MCF 10A (cell line): ENCODE measurements around the gene GRAMD1B. TPM values are rescaled to one million over a fixed set of nuclear protein-coding genes. Genes with fewer than 3 reads are reported as not detected.

Experiments used
- BruUV-seq: library from RNA; stranded (reverse); fragments of 400-500 nt; replicated peaks from 2 replicates; lab custom pipeline; 2021; lab: Mats Ljungman, UMichigan
- CTCF ChIA-PET: fragments of 300-600 bp; sonication (Branson Sonifier 250); formaldehyde crosslinking; extraction: SDS; loops from one replicate; lab custom pipeline; 2021; ENCODE audit warnings: antibody characterized with exemption, inconsistent platforms; lab: Yijun Ruan, JAX
- POLR2A ChIA-PET: fragments of 300-600, 350-650 bp; sonication (Branson Sonifier 250); formaldehyde crosslinking; extraction: SDS; loops from one replicate; lab custom pipeline; 2020; ENCODE audit warnings: antibody characterized with exemption, inconsistent platforms; lab: Yijun Ruan, JAX
- DNase-seq: peaks from one replicate; pipeline ENCODE4 v3.0.0-alpha.2; 2018; ENCODE audit not compliant: unreplicated experiment
- H3K27ac Mint-ChIP-seq: one replicate; pipeline ENCODE4 v1.8.0; 2022; ENCODE audit warnings: mild to moderate bottlenecking, low read depth, mixed read lengths; ENCODE audit not compliant: unreplicated experiment
- H3K27me3 Mint-ChIP-seq: one replicate; pipeline ENCODE4 v1.8.0; 2022; ENCODE audit warnings: mixed read lengths; ENCODE audit not compliant: insufficient read depth, unreplicated experiment
- H3K36me3 Mint-ChIP-seq: one replicate; pipeline ENCODE4 v1.8.0; 2022; ENCODE audit warnings: mild to moderate bottlenecking, moderate library complexity, mixed read lengths; ENCODE audit not compliant: insufficient read depth, unreplicated experiment
- H3K4me1 Mint-ChIP-seq: one replicate; pipeline ENCODE4 v1.8.0; 2022; ENCODE audit warnings: mixed read lengths; ENCODE audit not compliant: insufficient read depth, unreplicated experiment
- H3K4me3 Mint-ChIP-seq: one replicate; pipeline ENCODE4 v1.8.0; 2022; ENCODE audit warnings: mild to moderate bottlenecking, moderate library complexity, mixed read lengths; ENCODE audit not compliant: unreplicated experiment
- H3K9me3 Mint-ChIP-seq: one replicate; pipeline ENCODE4 v1.8.0; 2022; ENCODE audit warnings: mixed read lengths; ENCODE audit not compliant: unreplicated experiment
- CTCF ChIP-seq: fragments of 200-600 bp; IDR thresholded peaks from one replicate; pipeline ENCODE4 v1.8.0; 2022; ENCODE audit warnings: antibody characterized with exemption, mild to moderate bottlenecking; ENCODE audit not compliant: unreplicated experiment
- intact Hi-C: fragments of 100-400 bp; cut with micrococcal nuclease; formaldehyde crosslinking; loops from 2 replicates; pipeline ENCODE4 v1.14.1; 2022
- total RNA-seq: library from RNA; stranded (reverse); gene quantifications from 2 replicates; pipeline ENCODE4 v1.2.3, GENCODE V29; 2022

Gene GRAMD1B
- total RNA-seq, 1 experiment from 2014 or later: 0.26 TPM

GRCh38 chr11:123549926-123550917 is 120.2 kb downstream of the GRAMD1B start:
- POLR2A ChIA-PET: no interaction called here

GRCh38 chr11:123551079-123551478 is 121.0 kb downstream of the GRAMD1B start:
- BruUV-seq: no TSS peak
- no peaks in the 10 kb centered on the region for H3K36me3 Mint-ChIP-seq
- peaks cover 6% of the 10 kb centered on the region for H3K4me1 Mint-ChIP-seq
- intact Hi-C loops: no loop called here
- H3K27ac Mint-ChIP-seq: no peak overlapping the region
- no peak for DNase-seq
- no peaks in the 10 kb centered on the region for H3K9me3 Mint-ChIP-seq
- no peak overlapping the region for H3K4me3 Mint-ChIP-seq
- CTCF ChIA-PET: interaction anchor here (0.6 to 1.7 kb wide), 2 partner anchors 12 to 25 kb away, joined by 3 to 5 read pairs; no protein-coding TSS in a partner anchor
- TF ChIP-seq CTCF: no peak
- peaks cover 44% of the 10 kb centered on the region for H3K27me3 Mint-ChIP-seq
- POLR2A ChIA-PET: no interaction called here

More at GRCh38 chr11:123549926-123550917, 120.2 kb downstream of the GRAMD1B start:
- no peak for DNase-seq
- CTCF ChIA-PET: interaction anchor here (0.6 to 1.7 kb wide), 3 partner anchors 11 to 910 kb away, joined by 3 to 5 read pairs (median 4); no protein-coding TSS in a partner anchor
- no peaks in the 10 kb centered on the region for H3K9me3 Mint-ChIP-seq
- intact Hi-C loops: no loop called here
- no TSS peak for BruUV-seq
- no peaks in the 10 kb centered on the region for H3K36me3 Mint-ChIP-seq
- peaks cover 6% of the 10 kb centered on the region for H3K4me1 Mint-ChIP-seq
- TF ChIP-seq CTCF: no peak
- peaks cover 41% of the 10 kb centered on the region for H3K27me3 Mint-ChIP-seq
- H3K4me3 Mint-ChIP-seq: no peak overlapping the region
- no peak overlapping the region for H3K27ac Mint-ChIP-seq

- no peak overlapping the region for H3K4me3 Mint-ChIP-seq
- no peak for TF ChIP-seq CTCF
- ChIA-PET CTCF (interaction anchor here (0.9 to 1.5 kb wide), 4 partner anchors 8 to 155 kb away, joined by 3 to 4 read pairs (median 4); no protein-coding TSS in a partner anchor), POLR2A (no interaction called here)
- H3K36me3 Mint-ChIP-seq: no peaks in the 10 kb centered on the region
- H3K27ac Mint-ChIP-seq: no peak overlapping the region
- intact Hi-C loops: no loop called here
- no peaks in the 10 kb centered on the region for H3K4me1 Mint-ChIP-seq
- no TSS peak for BruUV-seq
- peaks cover 86% of the 10 kb centered on the region for H3K27me3 Mint-ChIP-seq
- DNase-seq: no peak
- no peaks in the 10 kb centered on the region for H3K9me3 Mint-ChIP-seq
These were observed 126.6 kb downstream of the GRAMD1B start for GRCh38 chr11:123556633-123557032.
